ENCODE data around the gene ZNF497. TPM values are rescaled to one million over a fixed set of nuclear protein-coding genes. Genes with fewer than 3 reads are reported as not detected.
A peak's percentile ranks its signal among the peaks of the same experiment; 100 is the strongest.

Gene ZNF497
- total and polyA plus RNA-seq, 9 of the 15 experiments (the other 6 are each of a cell fraction or from before 2014, with no cell fraction given), result 0.06 to 0.98 (median 0.44) TPM; not detected in 1

DNA sequence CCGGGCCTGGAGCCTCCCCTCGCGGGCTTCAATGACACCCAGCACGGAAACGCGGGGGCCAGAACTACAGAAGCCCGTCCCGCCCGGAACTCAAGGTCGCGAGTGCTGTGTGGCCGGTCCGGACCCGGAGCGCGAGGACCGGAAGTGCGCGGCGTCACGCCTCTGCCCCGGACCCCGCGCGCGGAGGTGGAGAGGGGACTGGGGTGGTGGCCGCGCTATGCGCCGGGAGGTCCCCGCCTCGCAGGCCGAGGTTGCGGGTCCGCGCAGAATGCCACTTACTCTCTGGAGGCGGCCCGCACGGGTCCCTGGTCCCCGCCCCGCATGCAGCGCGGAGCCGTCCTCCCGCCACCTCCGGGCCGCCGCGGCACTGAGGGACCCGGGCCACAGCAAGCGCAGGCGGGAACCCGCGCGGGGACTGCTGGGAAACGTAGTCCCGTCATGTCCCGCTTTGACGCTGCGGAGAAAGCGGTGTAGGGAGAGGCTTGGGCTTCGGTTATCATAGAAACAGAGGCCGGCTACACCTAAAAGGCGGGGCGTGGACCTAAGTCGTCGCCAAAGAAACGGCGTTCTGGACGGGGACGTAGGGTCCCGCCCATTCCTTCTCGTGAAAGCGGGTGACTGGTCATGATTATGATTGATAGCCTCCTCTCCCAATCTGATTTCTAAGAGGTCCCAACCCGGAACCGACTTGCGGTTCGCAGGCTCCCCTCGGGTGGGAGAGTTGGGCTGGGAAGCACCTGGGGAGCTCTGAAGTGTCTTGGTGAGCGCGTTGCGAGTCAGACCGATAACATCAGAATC, 18.3 kb upstream of the ZNF497 start, which contains the start of gene ZNF837 (continued):
- TF ChIP-seq HIVEP1 (CRISPR knock-in tag; IDR thresholded peaks at IDR 0.05), result peak; percentile 60; the same call in 1 of the 2 replicates
- TF ChIP-seq, protein P1, sequence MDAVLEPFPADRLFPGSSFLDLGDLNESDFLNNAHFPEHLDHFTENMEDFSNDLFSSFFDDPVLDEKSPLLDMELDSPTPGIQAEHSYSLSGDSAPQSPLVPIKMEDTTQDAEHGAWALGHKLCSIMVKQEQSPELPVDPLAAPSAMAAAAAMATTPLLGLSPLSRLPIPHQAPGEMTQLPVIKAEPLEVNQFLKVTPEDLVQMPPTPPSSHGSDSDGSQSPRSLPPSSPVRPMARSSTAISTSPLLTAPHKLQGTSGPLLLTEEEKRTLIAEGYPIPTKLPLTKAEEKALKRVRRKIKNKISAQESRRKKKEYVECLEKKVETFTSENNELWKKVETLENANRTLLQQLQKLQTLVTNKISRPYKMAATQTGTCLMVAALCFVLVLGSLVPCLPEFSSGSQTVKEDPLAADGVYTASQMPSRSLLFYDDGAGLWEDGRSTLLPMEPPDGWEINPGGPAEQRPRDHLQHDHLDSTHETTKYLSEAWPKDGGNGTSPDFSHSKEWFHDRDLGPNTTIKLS (IDR thresholded peaks at IDR 0.05; ENCODE audit: borderline replicate concordance, low read depth), result peak; percentile 98
- no peak for TF ChIP-seq MCM2 (IDR thresholded peaks at IDR 0.05; ENCODE audit: low read depth)
- no peak; the same call in none of the 2 replicates for TF ChIP-seq ZNF24 (IDR thresholded peaks at IDR 0.05)
- no peak for TF ChIP-seq STAG1 (CRISPR knock-in tag; IDR thresholded peaks at IDR 0.05; ENCODE audit: borderline replicate concordance)
- TF ChIP-seq HMGXB4 (CRISPR knock-in tag; IDR thresholded peaks at IDR 0.05), result peak; percentile 92; the same call in 1 of the 2 replicates
- peak; percentile 87 for TF ChIP-seq ASH1L (IDR thresholded peaks at IDR 0.05; ENCODE audit: borderline replicate concordance, low read depth, partially characterized antibody)
- 0 out of 2 replicates have a peak, but pooled peaks have one; percentile 14 for TF ChIP-seq SREBF1 (IDR thresholded peaks at IDR 0.05; ENCODE audit: borderline replicate concordance, low read depth, low read length)
- TF ChIP-seq, protein P2, sequence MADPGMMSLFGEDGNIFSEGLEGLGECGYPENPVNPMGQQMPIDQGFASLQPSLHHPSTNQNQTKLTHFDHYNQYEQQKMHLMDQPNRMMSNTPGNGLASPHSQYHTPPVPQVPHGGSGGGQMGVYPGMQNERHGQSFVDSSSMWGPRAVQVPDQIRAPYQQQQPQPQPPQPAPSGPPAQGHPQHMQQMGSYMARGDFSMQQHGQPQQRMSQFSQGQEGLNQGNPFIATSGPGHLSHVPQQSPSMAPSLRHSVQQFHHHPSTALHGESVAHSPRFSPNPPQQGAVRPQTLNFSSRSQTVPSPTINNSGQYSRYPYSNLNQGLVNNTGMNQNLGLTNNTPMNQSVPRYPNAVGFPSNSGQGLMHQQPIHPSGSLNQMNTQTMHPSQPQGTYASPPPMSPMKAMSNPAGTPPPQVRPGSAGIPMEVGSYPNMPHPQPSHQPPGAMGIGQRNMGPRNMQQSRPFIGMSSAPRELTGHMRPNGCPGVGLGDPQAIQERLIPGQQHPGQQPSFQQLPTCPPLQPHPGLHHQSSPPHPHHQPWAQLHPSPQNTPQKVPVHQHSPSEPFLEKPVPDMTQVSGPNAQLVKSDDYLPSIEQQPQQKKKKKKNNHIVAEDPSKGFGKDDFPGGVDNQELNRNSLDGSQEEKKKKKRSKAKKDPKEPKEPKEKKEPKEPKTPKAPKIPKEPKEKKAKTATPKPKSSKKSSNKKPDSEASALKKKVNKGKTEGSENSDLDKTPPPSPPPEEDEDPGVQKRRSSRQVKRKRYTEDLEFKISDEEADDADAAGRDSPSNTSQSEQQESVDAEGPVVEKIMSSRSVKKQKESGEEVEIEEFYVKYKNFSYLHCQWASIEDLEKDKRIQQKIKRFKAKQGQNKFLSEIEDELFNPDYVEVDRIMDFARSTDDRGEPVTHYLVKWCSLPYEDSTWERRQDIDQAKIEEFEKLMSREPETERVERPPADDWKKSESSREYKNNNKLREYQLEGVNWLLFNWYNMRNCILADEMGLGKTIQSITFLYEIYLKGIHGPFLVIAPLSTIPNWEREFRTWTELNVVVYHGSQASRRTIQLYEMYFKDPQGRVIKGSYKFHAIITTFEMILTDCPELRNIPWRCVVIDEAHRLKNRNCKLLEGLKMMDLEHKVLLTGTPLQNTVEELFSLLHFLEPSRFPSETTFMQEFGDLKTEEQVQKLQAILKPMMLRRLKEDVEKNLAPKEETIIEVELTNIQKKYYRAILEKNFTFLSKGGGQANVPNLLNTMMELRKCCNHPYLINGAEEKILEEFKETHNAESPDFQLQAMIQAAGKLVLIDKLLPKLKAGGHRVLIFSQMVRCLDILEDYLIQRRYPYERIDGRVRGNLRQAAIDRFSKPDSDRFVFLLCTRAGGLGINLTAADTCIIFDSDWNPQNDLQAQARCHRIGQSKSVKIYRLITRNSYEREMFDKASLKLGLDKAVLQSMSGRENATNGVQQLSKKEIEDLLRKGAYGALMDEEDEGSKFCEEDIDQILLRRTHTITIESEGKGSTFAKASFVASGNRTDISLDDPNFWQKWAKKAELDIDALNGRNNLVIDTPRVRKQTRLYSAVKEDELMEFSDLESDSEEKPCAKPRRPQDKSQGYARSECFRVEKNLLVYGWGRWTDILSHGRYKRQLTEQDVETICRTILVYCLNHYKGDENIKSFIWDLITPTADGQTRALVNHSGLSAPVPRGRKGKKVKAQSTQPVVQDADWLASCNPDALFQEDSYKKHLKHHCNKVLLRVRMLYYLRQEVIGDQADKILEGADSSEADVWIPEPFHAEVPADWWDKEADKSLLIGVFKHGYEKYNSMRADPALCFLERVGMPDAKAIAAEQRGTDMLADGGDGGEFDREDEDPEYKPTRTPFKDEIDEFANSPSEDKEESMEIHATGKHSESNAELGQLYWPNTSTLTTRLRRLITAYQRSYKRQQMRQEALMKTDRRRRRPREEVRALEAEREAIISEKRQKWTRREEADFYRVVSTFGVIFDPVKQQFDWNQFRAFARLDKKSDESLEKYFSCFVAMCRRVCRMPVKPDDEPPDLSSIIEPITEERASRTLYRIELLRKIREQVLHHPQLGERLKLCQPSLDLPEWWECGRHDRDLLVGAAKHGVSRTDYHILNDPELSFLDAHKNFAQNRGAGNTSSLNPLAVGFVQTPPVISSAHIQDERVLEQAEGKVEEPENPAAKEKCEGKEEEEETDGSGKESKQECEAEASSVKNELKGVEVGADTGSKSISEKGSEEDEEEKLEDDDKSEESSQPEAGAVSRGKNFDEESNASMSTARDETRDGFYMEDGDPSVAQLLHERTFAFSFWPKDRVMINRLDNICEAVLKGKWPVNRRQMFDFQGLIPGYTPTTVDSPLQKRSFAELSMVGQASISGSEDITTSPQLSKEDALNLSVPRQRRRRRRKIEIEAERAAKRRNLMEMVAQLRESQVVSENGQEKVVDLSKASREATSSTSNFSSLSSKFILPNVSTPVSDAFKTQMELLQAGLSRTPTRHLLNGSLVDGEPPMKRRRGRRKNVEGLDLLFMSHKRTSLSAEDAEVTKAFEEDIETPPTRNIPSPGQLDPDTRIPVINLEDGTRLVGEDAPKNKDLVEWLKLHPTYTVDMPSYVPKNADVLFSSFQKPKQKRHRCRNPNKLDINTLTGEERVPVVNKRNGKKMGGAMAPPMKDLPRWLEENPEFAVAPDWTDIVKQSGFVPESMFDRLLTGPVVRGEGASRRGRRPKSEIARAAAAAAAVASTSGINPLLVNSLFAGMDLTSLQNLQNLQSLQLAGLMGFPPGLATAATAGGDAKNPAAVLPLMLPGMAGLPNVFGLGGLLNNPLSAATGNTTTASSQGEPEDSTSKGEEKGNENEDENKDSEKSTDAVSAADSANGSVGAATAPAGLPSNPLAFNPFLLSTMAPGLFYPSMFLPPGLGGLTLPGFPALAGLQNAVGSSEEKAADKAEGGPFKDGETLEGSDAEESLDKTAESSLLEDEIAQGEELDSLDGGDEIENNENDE (IDR thresholded peaks at IDR 0.05; ENCODE audit: low read depth, low read length), result peak; percentile 54

Data from K562 (cell line).